ENCODE results near the gene CST9L. TPM values are rescaled to one million over a fixed set of nuclear protein-coding genes. Genes with fewer than 3 reads are reported as not detected.
A peak's percentile ranks its signal among the peaks of the same experiment; 100 is the strongest.
"Not testable (repeated sequence)": the region's sequence is repeated elsewhere in the genome, so short reads cannot be mapped to it uniquely, and the experiment has no call there.

The CST9L gene
- polyA plus RNA-seq, 1 donor from 2014 or later: not detected

DNA sequence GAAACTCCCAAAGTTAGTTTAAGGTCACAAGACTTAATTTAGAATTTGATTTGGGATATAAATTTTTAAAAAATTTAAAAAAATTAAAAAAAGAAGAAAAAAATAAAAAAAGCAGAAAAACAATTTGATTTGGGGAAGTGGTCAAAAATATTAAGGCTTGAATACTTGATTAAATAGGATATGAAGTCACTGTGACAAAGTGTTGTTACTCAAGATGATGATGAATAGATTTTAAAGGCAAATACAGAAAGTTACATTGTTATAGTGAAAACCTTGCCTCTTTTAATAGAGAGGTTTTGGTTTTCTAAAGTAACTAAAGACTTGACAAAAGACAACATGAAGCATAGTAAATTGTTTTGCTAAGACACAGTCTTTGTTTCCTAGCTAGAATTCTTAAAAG, 30.2 kb upstream of the CST9L start:
- H3K27ac Mint-ChIP-seq: no peak overlapping the region
- H3K27me3 Mint-ChIP-seq: peaks cover 3% of the 10 kb centered on the region
- H3K4me3 Mint-ChIP-seq: no peak overlapping the region
- H3K4me1 Mint-ChIP-seq: no peaks in the 10 kb centered on the region
- peaks cover 0 to 2% (median 0%) of the 10 kb centered on the region in 3 donors for H3K9me3 Mint-ChIP-seq
- H3K36me3 Mint-ChIP-seq: no peaks in the 10 kb centered on the region

DNA sequence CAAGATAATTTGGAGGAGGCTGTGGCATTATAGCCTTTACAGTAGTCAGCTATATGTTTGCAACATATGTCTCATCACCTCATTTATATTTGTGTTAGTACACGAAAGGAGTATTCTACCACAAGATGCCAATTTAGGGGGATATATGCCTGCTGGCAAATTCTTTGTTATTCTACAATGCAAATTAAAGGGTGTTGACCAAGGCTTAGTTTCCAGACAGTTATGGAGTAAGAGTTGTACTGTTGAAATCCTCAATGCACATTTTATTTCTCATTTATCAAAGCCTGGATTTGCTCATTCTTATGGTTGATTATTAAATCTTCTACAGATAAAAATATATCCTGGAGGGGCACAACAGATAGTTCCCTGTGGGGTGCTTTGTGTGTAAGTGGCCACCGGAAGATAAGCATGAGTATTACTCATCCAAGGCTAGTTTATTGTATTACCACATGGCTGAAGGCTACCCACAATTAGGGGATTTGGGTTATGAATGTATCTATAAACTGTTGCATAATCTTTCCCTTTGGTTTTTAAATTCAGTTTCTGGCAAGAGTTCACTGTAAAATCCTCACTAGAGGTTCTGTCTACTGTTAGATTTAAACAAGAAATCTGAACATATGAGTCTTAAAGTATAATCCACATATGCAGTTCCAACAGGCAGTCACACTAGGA, 28.4 kb upstream of the CST9L start:
- Mint-ChIP-seq H3K9me3 (peaks cover 0 to 2% (median 0%) of the 10 kb centered on the region in 3 donors), H3K36me3 (no peaks in the 10 kb centered on the region), H3K4me3 (no peak overlapping the region), H3K4me1 (no peaks in the 10 kb centered on the region), H3K27ac (no peak overlapping the region), H3K27me3 (no peaks in the 10 kb centered on the region)

DNA sequence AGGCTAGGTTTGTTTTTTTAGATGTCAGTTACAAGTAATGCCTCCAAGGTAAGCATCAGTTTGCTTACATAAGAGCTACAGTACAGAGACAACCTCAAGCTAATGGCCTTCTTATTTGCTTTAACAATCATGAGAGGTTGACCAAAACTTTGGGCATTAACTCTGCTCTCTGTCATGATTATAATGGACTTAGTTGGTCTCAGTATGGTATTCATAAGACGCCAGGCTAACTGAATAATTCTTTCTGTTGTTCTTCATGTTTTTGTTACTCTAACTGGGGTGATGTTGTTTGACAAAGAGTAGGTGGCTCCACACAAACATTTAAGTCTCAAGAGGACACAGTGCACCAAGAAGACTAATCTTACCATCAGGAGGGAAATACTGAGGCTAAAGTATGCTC, 27.7 kb upstream of the CST9L start:
- peaks cover 0 to 2% (median 0%) of the 10 kb centered on the region in 3 donors for H3K9me3 Mint-ChIP-seq

DNA sequence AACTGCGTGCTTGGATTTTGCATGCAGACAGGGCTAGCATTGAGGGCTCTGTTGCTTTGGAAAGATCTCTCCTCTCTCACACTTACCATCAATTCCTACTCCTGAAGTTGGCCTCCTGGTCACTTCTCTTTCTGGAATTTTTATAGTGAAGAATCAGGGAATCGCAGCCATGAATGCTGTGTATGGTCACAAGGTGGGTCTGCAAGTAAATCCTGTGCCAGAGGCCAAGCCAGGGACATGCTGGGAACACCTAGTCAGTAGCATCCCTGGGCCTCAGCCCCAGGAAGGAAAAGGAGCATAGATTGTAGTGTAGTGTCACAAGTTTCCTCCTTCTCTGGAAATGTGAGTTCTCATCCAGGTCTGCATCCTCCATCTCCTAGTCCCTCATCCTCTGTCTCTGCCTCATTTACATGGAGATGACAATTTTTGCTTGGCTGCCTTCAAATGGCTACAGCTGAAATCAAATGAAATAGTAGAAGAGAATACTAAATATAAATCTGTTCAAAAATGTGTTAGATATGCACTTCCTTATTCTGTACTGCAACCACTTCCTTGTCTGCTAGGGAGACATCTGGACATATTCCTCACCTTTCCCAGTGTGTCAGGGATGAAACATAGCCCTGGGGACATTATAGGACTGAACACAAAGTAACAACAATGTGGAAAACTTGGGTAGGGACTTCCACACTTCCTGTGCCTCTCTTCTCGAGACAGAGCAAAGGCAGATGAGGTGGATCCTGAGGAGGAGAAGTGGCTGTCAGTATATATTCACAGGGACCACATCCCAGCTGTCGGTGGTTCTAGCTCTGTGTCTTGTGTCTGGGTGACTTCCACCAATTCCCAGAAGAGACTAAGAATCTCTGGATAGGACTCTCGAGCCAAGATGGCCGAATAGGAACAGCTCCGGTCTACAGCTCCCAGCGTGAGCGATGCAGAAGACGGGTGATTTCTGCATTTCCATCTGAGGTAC, 20.4 kb upstream of the CST9L start:
- H3K27ac Mint-ChIP-seq: peak overlapping the region in 2 of 3 donors; percentile 45 to 59
- H3K4me3 Mint-ChIP-seq: peak overlapping the region in 2 of 4 donors; percentile 58 to 73
- H3K36me3 Mint-ChIP-seq: no peaks in the 10 kb centered on the region
- H3K4me1 Mint-ChIP-seq: no peaks in the 10 kb centered on the region
- no peaks in the 10 kb centered on the region for H3K9me3 Mint-ChIP-seq
- H3K27me3 Mint-ChIP-seq: peaks cover 8% of the 10 kb centered on the region

More for the DNA sequence above, 27.7 kb upstream of the CST9L start:
- Mint-ChIP-seq H3K4me3 (no peak overlapping the region), H3K4me1 (no peaks in the 10 kb centered on the region), H3K36me3 (no peaks in the 10 kb centered on the region), H3K27me3 (no peaks in the 10 kb centered on the region), H3K27ac (no peak overlapping the region)

DNA sequence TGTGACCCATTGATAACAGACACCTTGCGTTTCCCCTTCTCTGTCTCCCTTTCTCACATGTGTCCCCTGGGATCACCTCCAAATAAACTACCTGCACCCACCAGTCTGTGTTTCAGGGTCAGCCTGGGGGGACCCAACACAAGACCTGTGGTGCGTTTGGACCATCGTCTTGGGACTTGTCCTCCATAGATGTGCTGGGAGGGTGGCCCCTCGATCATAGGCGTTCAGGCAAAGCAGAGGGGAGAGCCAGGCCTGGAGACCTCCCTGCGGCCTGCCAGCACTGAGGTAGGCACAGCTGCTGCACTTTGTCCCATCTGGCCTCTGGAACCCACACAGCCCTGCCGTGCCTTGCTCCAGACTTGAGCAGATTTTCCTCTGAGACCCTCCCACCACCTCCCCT, 19.3 kb upstream of the CST9L start:
- Mint-ChIP-seq H3K27ac (no peak overlapping the region), H3K9me3 (no peaks in the 10 kb centered on the region), H3K4me3 (peak overlapping the region in 1 of 4 donors; percentile 27), H3K36me3 (no peaks in the 10 kb centered on the region), H3K27me3 (peaks cover 8% of the 10 kb centered on the region), H3K4me1 (no peaks in the 10 kb centered on the region)

DNA sequence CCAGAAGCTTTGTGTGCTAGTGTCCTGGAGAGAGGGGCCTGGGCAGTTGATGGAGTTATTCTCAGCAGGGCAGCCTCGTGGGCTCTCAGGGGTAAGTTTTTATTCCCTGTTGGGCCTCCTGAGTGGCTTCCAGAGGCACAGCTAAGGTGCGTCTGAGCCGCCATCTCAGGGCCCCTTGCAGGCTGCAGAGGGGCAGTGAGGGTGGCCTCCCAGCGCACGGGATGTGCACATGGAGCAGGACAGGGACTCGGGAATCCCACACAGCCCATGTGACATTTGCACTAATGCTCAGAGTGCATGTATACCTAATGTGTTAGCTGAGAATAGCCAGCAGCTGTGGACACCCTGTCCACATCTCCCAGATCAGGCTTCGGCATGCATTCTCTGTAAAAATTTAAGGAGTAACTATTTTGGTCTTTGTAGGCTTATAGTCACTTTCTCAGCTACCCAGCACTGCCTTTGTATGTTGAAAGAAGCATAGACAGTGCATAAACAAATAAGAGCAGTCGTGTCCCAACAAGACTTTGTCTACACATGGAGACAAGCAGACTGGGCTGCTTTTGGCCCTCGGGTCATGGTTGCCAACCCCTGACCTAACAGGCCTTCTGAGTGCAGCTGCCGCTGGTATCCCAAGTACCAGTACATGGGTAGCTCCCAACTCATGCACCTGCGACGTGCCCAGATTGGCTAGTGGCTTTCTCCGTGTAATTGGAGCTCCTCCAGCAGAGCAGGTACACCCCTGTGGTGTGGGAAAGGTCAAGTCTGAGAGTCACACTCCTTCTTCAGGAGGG, 18.6 kb upstream of the CST9L start:
- no peaks in the 10 kb centered on the region for H3K4me1 Mint-ChIP-seq
- no peaks in the 10 kb centered on the region for H3K9me3 Mint-ChIP-seq
- H3K27me3 Mint-ChIP-seq: peaks cover 8% of the 10 kb centered on the region
- H3K27ac Mint-ChIP-seq: no peak overlapping the region
- no peak overlapping the region for H3K4me3 Mint-ChIP-seq
- no peaks in the 10 kb centered on the region for H3K36me3 Mint-ChIP-seq

DNA sequence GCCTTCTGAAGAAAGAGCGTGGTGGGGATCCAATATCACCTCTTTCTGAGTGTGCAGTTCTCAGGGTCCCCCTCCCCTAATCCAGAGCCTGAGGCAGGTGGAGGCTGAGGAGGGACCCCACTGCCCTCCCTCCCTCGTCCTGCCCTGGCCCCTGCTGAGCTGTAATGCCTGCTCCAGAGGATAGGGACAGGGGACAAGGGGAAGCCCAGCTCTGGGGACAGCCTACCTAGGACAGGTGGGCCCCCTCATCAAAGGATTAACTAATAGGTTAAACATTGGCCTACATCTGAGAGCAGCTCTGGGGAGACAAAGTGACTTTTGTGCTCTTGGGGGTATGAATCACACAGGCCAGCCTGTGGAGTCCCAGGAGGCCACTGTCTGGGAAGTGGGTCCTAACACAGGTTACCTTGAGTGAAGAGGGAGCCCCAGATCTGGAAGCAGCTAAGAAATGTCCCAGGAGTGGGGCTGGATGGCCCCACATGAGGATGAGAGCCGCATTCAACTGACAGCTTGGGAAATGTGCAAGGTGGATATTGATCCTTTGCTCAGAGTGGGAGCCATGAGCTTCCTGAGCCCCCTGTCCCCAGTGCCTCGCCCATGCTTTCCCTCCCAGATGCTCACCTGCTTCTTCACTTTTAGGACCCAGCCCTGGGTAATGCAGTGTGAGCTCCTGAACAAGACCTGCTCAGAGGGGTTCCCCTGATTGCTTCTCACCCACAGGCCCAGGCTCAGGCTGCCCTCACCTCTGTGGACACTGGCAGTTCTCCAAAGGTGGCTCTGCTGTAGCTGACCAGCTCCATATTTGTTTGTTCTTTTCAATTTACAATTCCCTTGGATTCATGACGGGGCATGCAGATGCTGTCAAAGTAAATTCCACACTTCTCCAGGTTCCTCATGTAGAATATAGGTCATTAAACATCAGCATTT, 17.8 kb upstream of the CST9L start:
- Mint-ChIP-seq H3K4me1 (no peaks in the 10 kb centered on the region), H3K36me3 (no peaks in the 10 kb centered on the region), H3K4me3 (no peak overlapping the region), H3K9me3 (peaks cover 0 to 4% (median 2%) of the 10 kb centered on the region in 3 donors), H3K27me3 (peaks cover 11% of the 10 kb centered on the region), H3K27ac (no peak overlapping the region)

DNA sequence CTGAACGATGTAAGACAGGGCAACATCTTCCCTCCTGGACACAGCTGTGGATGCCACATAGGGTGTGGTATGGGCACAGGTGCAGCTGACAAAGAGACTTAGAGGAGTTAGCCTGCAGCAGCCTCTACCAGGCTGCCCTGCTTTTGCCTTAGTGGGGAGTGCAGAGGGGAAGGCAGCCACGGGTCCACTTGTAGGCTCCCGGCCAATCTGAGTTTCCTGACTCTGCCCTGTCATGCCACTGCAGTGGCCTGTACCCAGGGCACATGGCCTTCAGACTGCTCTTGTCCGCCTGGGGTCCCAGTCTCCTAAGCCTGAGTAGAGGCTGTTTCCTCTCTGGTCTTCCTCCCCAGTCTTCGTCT, 17.1 kb upstream of the CST9L start:
- Mint-ChIP-seq H3K9me3 (peaks cover under 1 to 4% (median 3%) of the 10 kb centered on the region in 3 donors), H3K27me3 (peaks cover 11% of the 10 kb centered on the region), H3K27ac (no peak overlapping the region), H3K4me3 (no peak overlapping the region), H3K4me1 (no peaks in the 10 kb centered on the region), H3K36me3 (no peaks in the 10 kb centered on the region)

DNA sequence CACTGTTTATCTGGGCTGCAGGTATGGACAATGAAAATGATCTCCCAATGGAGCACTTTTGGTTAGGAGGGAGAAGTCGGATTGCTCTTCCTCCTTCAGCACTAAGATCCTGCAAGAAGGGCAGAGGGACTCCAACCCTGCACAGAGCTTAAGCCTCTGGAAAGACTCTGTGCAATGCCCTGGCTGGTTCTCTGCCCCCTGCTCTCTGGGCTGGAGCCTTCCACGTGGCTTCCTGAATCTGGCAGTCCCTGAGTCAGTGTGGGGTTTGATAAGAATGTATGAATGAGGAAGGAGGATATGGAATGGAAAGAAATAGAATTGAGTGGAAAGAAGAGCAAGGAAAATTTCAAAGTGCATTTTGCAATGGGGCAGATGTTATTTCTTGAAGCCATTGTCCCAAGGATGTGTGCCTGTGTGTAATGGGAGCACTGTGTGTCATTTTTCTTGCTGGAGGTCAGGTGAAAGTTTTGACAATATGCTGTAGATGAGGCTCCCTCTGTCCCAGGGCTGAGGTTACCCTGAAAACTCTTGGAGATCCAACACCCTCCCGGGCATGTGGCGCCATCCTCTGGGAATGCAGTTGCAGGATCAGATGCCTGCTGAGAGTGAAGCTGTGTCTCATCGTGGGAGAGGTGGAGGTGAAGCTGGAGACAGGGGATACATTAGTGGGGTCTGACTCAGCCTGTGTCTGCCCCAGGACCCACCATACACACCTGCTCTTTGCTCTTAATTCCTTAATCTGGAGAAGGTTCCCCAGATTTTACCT, 16.3 kb upstream of the CST9L start:
- Mint-ChIP-seq H3K36me3 (no peaks in the 10 kb centered on the region), H3K27me3 (peaks cover 11% of the 10 kb centered on the region), H3K9me3 (peaks cover 2 to 4% (median 3%) of the 10 kb centered on the region in 3 donors), H3K4me3 (no peak overlapping the region), H3K4me1 (no peaks in the 10 kb centered on the region), H3K27ac (no peak overlapping the region)

DNA sequence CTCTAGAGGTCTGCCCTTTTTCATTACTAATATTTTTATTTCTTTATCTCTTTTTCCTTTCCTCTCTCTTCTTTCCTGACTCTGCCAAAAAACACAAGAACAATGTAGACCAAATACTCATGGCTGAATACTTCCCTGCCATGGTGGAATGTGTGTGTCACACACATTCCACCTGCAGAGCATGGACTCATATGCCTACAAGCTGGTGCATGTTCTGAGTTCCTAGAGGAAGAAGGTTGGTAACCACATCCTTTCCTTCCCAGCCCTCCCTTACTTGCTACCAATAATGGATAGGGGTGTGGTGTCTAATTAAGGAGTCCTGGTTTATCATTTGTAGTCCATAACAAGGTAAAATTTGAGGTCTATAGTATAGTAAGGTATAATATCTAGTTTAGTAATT, 15.2 kb upstream of the CST9L start:
- Mint-ChIP-seq H3K9me3 (peaks cover 2 to 4% (median 3%) of the 10 kb centered on the region in 3 donors), H3K27me3 (peaks cover 10% of the 10 kb centered on the region), H3K36me3 (no peaks in the 10 kb centered on the region), H3K4me3 (no peak overlapping the region), H3K27ac (no peak overlapping the region), H3K4me1 (no peaks in the 10 kb centered on the region)

DNA sequence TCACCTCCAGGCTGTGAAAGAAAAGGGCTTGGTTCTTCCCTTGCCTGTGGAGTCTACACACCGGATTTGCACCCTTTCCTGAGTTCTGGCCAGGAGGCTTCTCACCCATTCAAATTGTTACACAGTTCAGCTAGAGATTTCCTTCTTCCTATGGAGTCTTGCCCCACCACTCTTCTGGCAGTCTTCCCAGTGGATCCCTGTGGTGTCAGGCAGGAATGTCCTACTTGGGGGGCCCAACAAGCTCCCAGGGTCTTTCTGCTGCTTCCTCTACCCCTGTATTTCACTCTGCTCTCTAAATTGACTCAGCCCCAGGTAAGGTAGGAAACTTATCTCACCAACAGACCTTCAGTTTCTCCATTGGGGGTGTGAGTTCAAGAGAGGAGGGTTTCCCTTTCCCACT, 14.0 kb upstream of the CST9L start:
- Mint-ChIP-seq H3K36me3 (no peaks in the 10 kb centered on the region), H3K27me3 (peaks cover 10% of the 10 kb centered on the region), H3K9me3 (peaks cover 2 to 4% (median 3%) of the 10 kb centered on the region in 3 donors), H3K4me3 (no peak overlapping the region), H3K4me1 (no peaks in the 10 kb centered on the region), H3K27ac (no peak overlapping the region)

DNA sequence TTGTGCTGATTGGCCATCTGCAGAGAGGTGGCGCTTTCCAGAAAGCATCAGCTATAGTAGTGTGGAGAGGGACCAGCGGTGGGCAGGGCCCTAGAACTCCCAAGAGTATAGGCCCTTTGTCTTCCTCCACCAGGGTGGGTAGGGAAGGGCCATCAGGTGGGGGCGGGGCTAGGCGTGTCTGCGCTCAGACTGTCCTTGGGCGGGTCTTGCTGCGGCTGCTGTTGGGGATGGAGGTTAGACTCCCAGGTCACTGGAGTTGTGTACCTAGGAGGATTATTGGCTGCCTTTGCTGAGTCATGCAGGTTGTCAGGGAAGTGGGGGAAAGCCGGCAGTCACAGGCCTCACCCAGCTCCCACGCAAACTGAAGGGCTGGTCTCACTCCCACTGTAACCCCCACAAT, 13.5 kb upstream of the CST9L start:
- not testable (repeated sequence) for H3K4me3 Mint-ChIP-seq, H3K27me3 Mint-ChIP-seq, H3K27ac Mint-ChIP-seq, H3K36me3 Mint-ChIP-seq, H3K4me1 Mint-ChIP-seq, H3K9me3 Mint-ChIP-seq

DNA sequence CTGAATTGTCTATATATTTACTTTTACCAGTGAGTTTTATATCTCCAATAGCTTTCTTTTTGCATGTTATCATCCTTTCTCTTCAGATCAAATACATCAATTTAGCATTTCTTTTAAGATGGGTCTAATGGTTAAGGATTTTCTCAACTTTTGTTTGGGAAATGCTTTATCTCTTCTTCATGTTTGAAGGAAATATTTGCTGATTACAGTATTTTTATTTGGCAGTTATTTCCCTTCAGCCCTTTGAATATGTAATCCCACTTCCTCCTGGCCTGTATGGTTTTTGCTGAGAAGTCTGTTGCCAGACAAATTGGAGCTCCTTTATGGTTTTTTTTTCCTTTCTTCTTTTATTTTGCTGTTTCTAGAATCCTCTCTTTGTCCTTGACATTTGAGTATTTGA, 6.7 kb upstream of the CST9L start:
- Mint-ChIP-seq H3K27ac (no peak overlapping the region), H3K4me3 (no peak overlapping the region), H3K4me1 (no peaks in the 10 kb centered on the region), H3K27me3 (peaks cover 1% of the 10 kb centered on the region), H3K9me3 (peaks cover 0 to 4% (median 4%) of the 10 kb centered on the region in 3 donors), H3K36me3 (no peaks in the 10 kb centered on the region)
